Hepatocyte (in vitro differentiated cells): ENCODE results near the gene SERGEF.

Experiments
- EZH2phosphoT487 ChIP-seq: fragments of 200-600 bp; sonication (generic); IDR thresholded peaks from one replicate; pipeline ENCODE4 v1.6.1; 2018; ENCODE audit warnings: antibody characterized with exemption, mild to moderate bottlenecking, low read depth, moderate library complexity; ENCODE audit not compliant: unreplicated experiment, severe bottlenecking
- TF ChIP-seq, protein P1 (sequence below): fragments of 200-600 bp; sonication (generic); IDR thresholded peaks from 2 replicates; pipeline ENCODE4 v1.5.1; 2016; ENCODE audit warnings: antibody characterized with exemption, mild to moderate bottlenecking; ENCODE audit not compliant: poor library complexity

DNA sequence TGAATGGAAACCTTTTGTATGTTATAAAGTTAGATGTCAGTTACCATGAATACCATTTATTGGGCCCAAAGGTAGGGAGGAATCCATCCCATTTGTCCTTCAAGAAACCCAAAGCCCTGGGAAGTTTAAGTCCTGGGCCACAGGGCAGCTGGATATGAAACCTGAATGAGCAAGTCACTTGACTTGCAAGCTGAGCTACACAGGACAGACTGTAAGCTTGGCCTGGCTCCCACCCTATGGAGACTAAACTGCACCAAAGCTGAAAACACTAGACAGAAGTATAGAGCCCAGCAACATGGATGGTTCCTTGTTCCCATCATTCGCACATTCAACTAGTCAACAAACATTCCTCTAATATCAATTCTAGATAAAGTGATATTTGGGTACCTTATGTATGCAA is 207.0 kb downstream of the SERGEF start:
- no peak for TF ChIP-seq EZH2phosphoT487
- TF ChIP-seq, protein P1, sequence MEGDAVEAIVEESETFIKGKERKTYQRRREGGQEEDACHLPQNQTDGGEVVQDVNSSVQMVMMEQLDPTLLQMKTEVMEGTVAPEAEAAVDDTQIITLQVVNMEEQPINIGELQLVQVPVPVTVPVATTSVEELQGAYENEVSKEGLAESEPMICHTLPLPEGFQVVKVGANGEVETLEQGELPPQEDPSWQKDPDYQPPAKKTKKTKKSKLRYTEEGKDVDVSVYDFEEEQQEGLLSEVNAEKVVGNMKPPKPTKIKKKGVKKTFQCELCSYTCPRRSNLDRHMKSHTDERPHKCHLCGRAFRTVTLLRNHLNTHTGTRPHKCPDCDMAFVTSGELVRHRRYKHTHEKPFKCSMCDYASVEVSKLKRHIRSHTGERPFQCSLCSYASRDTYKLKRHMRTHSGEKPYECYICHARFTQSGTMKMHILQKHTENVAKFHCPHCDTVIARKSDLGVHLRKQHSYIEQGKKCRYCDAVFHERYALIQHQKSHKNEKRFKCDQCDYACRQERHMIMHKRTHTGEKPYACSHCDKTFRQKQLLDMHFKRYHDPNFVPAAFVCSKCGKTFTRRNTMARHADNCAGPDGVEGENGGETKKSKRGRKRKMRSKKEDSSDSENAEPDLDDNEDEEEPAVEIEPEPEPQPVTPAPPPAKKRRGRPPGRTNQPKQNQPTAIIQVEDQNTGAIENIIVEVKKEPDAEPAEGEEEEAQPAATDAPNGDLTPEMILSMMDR, result no peak
